Measurements from ENCODE around the gene OR10A5.
"Not testable (repeated sequence)": the region's sequence is repeated elsewhere in the genome, so short reads cannot be mapped to it uniquely, and the experiment has no call there.

OR10A5 gene, protein sequence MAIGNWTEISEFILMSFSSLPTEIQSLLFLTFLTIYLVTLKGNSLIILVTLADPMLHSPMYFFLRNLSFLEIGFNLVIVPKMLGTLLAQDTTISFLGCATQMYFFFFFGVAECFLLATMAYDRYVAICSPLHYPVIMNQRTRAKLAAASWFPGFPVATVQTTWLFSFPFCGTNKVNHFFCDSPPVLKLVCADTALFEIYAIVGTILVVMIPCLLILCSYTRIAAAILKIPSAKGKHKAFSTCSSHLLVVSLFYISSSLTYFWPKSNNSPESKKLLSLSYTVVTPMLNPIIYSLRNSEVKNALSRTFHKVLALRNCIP

DNA sequence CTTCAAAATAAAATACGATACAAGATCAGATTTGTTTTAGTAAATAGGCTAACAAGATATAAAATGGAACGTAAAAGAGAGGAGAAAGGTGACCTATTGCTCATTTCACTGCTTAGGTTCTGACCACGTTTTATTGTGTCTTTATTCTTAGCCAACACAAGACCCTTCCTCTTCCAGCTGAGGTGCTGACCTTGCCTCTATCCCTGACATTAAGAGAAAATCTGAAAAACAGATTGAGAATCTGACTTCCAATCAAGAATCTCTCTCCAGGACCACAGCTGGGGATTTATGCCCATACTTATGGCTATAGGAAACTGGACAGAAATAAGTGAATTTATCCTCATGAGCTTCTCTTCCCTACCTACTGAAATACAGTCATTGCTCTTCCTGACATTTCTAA is at the start of gene OR10A5:
Gene OR10A5, plus strand, starts transcription at position 301 of the 400 bp plus-strand sequence. Its CDS starts 0 bp downstream, at position 301.
- TF ChIP-seq, protein P1, sequence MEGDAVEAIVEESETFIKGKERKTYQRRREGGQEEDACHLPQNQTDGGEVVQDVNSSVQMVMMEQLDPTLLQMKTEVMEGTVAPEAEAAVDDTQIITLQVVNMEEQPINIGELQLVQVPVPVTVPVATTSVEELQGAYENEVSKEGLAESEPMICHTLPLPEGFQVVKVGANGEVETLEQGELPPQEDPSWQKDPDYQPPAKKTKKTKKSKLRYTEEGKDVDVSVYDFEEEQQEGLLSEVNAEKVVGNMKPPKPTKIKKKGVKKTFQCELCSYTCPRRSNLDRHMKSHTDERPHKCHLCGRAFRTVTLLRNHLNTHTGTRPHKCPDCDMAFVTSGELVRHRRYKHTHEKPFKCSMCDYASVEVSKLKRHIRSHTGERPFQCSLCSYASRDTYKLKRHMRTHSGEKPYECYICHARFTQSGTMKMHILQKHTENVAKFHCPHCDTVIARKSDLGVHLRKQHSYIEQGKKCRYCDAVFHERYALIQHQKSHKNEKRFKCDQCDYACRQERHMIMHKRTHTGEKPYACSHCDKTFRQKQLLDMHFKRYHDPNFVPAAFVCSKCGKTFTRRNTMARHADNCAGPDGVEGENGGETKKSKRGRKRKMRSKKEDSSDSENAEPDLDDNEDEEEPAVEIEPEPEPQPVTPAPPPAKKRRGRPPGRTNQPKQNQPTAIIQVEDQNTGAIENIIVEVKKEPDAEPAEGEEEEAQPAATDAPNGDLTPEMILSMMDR (IDR thresholded peaks at IDR 0.05; ENCODE audit: insufficient read depth, low read depth, low read length, missing control alignments), result no peak
- DNase-seq (ENCODE audit: low read depth), result no peak
- no peak within 1 kb of the TSS for H3K4me3 ChIP-seq (ENCODE audit: low read depth, low read length)

DNA sequence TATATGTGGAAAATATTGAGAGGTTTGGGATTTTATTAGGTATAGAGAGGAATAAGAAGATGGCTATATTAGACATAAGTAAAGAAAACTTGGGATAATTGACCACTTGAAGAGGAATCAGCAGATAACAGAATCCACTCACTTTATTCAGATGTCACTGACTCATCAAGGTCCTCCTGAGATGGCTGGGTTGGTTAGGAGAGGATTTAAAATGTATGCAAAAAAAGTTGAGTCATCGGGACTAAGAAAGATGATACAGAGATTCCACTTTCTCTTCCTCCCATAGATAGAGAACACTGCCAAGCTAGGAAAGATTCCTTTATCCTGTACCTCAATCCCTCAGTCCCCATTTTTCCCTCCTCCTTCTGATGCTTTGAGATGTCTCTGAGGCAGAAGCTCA is 46.1 kb upstream of the OR10A5 start, which contains the start of gene OR6A2:
Gene OR6A2, minus strand, starts transcription at position 288 of the 400 bp plus-strand sequence. CDS start 3,981 bp downstream, outside the sequence.
- DNase-seq (ENCODE audit: low read depth), result no peak
- TF ChIP-seq, protein P1 (IDR thresholded peaks at IDR 0.05; ENCODE audit: insufficient read depth, low read depth, low read length, missing control alignments), result no peak
- H3K4me3 ChIP-seq (ENCODE audit: low read depth, low read length), result no peak within 1 kb of the TSS

DNA sequence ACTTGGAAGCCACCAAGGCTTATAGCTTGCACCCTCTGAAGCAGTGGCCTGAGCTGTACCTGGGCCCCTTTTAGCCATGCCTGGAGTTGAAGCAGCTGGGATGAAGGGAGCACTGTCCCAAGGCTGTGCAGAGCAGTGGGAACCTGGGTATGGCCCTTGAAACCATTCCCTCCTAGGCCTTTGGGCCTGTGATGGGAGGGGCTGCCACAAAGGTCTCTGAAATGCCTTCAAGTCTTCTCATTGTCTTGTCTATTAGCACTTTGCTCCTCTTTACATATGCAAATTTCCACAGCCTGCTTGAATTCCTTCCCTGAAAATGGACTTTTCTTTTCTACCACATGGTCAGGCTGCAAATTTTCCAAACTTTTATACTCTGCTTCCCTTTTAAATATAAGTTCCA is 44.4 kb upstream of the OR10A5 start:
- not testable (repeated sequence) for H3K4me3 ChIP-seq (ENCODE audit: low read depth, low read length)

DNA sequence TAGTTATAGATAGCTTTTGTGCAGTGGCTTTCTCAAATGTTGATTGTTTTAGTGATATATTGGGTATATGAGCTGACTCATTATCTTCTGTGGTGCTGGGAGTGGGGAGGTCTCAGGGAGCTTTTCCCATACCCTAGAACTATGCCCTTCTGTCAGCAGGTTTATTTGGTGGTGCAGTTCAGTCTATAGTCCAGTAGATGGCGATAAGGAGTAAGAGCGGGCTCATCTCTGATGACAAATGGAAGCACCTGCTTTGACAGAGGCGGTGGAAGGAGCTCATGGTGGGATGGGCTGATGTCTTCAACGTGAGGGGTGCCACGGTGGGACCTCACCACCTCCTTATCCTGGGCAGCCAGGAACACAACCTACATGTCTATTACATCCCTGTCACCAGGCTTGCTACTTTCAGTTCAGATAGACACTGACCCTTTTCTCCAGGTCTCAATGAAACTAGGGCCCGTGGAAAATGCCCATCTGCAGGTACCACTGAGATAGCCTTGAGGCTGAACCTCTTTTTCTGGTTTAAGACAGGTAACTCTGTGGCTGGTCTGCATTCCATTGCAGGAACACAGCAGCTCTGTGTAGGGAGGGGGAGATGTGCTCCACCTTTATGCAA is 33.0 kb upstream of the OR10A5 start:
- TF ChIP-seq, protein P1 (IDR thresholded peaks at IDR 0.05; ENCODE audit: insufficient read depth, low read depth, low read length, missing control alignments), result peak; percentile 97
- no peak overlapping the region for H3K4me3 ChIP-seq (ENCODE audit: low read depth, low read length)
- peak; percentile 68 for DNase-seq (ENCODE audit: low read depth)

More for the DNA sequence above, 44.4 kb upstream of the OR10A5 start:
- not testable (repeated sequence) for DNase-seq (ENCODE audit: low read depth)

DNA sequence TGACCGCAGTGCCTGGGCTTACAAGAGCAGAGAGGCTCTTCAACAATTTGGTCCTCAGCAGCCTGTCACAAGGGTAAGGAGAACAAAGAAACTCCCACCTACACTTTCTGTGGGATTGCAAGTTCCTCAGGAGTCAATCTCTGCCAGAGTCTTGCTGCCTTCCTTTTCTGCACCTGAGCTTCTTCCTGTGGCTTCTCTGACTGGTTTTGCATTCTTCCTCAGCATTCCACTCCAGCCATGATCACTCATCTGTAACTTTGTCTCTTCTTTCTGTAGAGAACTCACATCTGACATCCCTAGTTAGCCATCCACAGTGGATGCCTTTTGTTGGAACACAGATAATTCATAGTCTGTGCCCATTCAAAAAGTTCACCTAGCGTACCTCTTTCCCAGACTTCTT is 31.8 kb upstream of the OR10A5 start:
- H3K4me3 ChIP-seq (ENCODE audit: low read depth, low read length), result no peak overlapping the region
- TF ChIP-seq, protein P1 (IDR thresholded peaks at IDR 0.05; ENCODE audit: insufficient read depth, low read depth, low read length, missing control alignments), result no peak
- DNase-seq (ENCODE audit: low read depth), result no peak

DNA sequence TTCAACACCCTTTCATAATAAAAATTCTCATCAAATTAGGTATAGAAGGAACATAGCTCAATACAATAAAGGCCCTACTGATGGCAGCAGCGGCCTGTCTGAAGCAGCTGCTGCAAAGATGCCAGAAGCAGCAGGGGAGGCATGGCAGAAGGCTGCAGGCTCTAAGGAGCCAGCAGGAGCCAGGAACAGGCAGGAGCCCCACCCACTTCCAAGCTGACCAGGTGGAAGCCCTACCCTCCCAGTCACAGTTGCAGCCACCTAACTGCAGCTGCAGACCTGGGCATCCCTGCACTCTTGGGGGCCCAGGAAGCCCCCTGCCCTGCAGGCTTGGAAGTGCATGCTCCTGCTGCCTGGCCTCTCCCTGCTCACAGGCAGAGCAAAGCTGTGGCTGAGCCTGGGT is 27.8 kb upstream of the OR10A5 start:
- no peak for DNase-seq (ENCODE audit: low read depth)
- TF ChIP-seq, protein P1 (IDR thresholded peaks at IDR 0.05; ENCODE audit: insufficient read depth, low read depth, low read length, missing control alignments), result no peak
- no peak overlapping the region for H3K4me3 ChIP-seq (ENCODE audit: low read depth, low read length)

DNA sequence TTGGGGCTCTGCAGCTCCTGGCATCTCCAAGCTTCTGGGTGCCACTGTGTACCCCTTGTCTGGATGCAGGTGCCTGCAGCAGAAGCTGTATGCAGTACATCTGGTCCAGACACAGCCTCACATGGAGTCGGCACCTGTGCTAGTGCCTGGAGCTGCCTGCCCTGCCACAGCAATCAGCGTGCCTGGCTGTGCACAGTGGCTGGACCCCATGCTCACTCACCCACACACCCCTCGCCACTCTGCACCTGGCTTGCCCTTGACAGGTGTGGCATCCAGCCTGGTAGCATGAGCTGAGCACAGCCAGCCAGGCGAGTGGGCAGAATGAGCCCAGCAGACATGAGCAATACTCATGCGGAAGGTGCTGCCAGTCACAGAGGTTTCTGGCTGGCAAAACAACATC is 26.5 kb upstream of the OR10A5 start:
- DNase-seq (ENCODE audit: low read depth), result no peak
- no peak overlapping the region for H3K4me3 ChIP-seq (ENCODE audit: low read depth, low read length)
- TF ChIP-seq, protein P1 (IDR thresholded peaks at IDR 0.05; ENCODE audit: insufficient read depth, low read depth, low read length, missing control alignments), result no peak
